Liver (tissue), 3 donors: ENCODE measurements around the gene MARK3.

Experiments
- ATF3 ChIP-seq: IDR thresholded peaks from 2 replicates; pipeline ENCODE4 v1.6.1; 2016; ENCODE audit warnings: antibody characterized with exemption
- CTCF ChIP-seq: fragments of 150-350 bp; IDR thresholded peaks from 2 replicates; pipeline ENCODE4 v1.5.1; 2017; ENCODE audit warnings: improper control_type of control experiment, low read depth, low read length; ENCODE audit not compliant: missing input control
- EGR1 ChIP-seq, 2 donors: IDR thresholded peaks; 2 replicates each; pipeline ENCODE4 v1.6.1; 2016 to 2018; ENCODE audit warnings: antibody characterized with exemption in 2 of 2, low read depth in 2 of 2
- FOXA1 ChIP-seq: IDR thresholded peaks from 2 replicates; pipeline ENCODE4 v1.6.1; 2016; ENCODE audit warnings: antibody characterized with exemption
- HNF4A ChIP-seq, 2 donors: conservative IDR thresholded peaks; 2 replicates each; pipeline ENCODE4 v1.6.1; 2016; ENCODE audit warnings: antibody characterized with exemption in 2 of 2, mild to moderate bottlenecking in 2 of 2
- JUND ChIP-seq, 2 donors: IDR thresholded peaks; 2 replicates each; pipeline ENCODE4 v1.6.1; 2016; ENCODE audit warnings: antibody characterized with exemption in 2 of 2
- MAX ChIP-seq: IDR thresholded peaks from 2 replicates; pipeline ENCODE4 v1.6.1; 2016; ENCODE audit warnings: antibody characterized with exemption
- RAD21 ChIP-seq, 2 donors: IDR thresholded peaks; 2 replicates each; pipeline ENCODE4 v1.6.1; 2016; ENCODE audit warnings: antibody characterized with exemption in 2 of 2, mild to moderate bottlenecking in 2 of 2
- REST ChIP-seq: IDR thresholded peaks from 2 replicates; pipeline ENCODE4 v1.6.1; 2016; ENCODE audit warnings: antibody characterized with exemption, mild to moderate bottlenecking
- RXRA ChIP-seq, 2 donors: IDR thresholded peaks; 2 replicates each; pipeline ENCODE4 v1.6.1; 2017 to 2018; ENCODE audit warnings: antibody characterized with exemption in 2 of 2, mild to moderate bottlenecking in 1 of 2
- SP1 ChIP-seq: IDR thresholded peaks from 2 replicates; pipeline ENCODE4 v1.6.1; 2018; ENCODE audit warnings: antibody characterized with exemption, mild to moderate bottlenecking
- TAF1 ChIP-seq: conservative IDR thresholded peaks from 2 replicates; pipeline ENCODE4 v1.6.1; 2016; ENCODE audit warnings: antibody characterized with exemption, mild to moderate bottlenecking
- YY1 ChIP-seq: IDR thresholded peaks from 2 replicates; pipeline ENCODE4 v1.6.1; 2016; ENCODE audit warnings: antibody characterized with exemption, mild to moderate bottlenecking
- ZBTB33 ChIP-seq: IDR thresholded peaks from 2 replicates; pipeline ENCODE4 v1.6.1; 2016; ENCODE audit warnings: antibody characterized with exemption
- donor health status: healthy.
- donor health status: healthy.

GRCh38 chr14:103460415-103460814 is 75.2 kb downstream of the MARK3 start:
- TF ChIP-seq CTCF (no peak), YY1 (no peak), EGR1 (IDR thresholded peaks at IDR 0.05; ENCODE audit: low read depth in 2 of 2) (no peak), FOXA1 (no peak), ZBTB33 (no peak), ATF3 (no peak), HNF4A (conservative IDR thresholded peaks at IDR 0.05) (no peak), RAD21 (IDR thresholded peaks at IDR 0.05) (no peak), MAX (no peak), TAF1 (no peak), SP1 (no peak), JUND (IDR thresholded peaks at IDR 0.05) (no peak), REST (no peak), RXRA (IDR thresholded peaks at IDR 0.05) (no peak)
